Thoracic aorta (tissue), 2 donors: ENCODE measurements around the gene PYGB. TPM values are rescaled to one million over a fixed set of nuclear protein-coding genes. Genes with fewer than 3 reads are reported as not detected.

ENCODE experiments used
- ATAC-seq: fragments of 150-250 bp; one replicate; pipeline ENCODE4 v1.8.0; 2017; ENCODE audit warnings: low read depth; ENCODE audit not compliant: insufficient number of reproducible peaks, low FRiP score
- DNase-seq: peaks from one replicate; pipeline ENCODE4 v3.0.0-alpha.2; 2020; ENCODE audit warnings: low spot score
- H3K27ac ChIP-seq, 2 donors: fragments of 200-600 bp; sonication (generic); 1 replicate in 1 of 2; 2 replicates in 1 of 2; pipeline ENCODE4 v1.5.1; 2016; ENCODE audit warnings: mild to moderate bottlenecking in 2 of 2, moderate library complexity in 2 of 2
- H3K27me3 ChIP-seq: fragments of 200-600 bp; sonication (generic); replicated peaks from 2 replicates; pipeline ENCODE4 v1.6.0; 2016; ENCODE audit warnings: mild to moderate bottlenecking; ENCODE audit not compliant: insufficient read depth
- H3K36me3 ChIP-seq: fragments of 200-600 bp; sonication (generic); one replicate; pipeline ENCODE4 v1.5.1; 2016
- H3K4me1 ChIP-seq, 2 donors: fragments of 200-600 bp; sonication (generic); 1 replicate in 1 of 2; 2 replicates in 1 of 2; pipeline versions ENCODE4 v1.5.1 to v1.6.0; 2016; ENCODE audit warnings: low read depth in 2 of 2, mild to moderate bottlenecking in 1 of 2; ENCODE audit not compliant: control insufficient read depth in 1 of 2
- H3K4me3 ChIP-seq: fragments of 200-600 bp; sonication (generic); 2 replicates; pipeline ENCODE4 v1.5.1; 2016; ENCODE audit warnings: mild to moderate bottlenecking
- H3K9me3 ChIP-seq: fragments of 200-600 bp; sonication (generic); 2 replicates; pipeline ENCODE4 v1.5.1; 2016
- total RNA-seq, 2 donors: library from RNA; depleted of rRNA; stranded (reverse); fragments of >200 nt; gene quantifications; one replicate each; pipeline versions ENCODE4 v1.1.0 to v1.2.3, GENCODE V29; 2016
- TF ChIP-seq, protein P1 (sequence below): fragments of 200-600 bp; sonication (generic); IDR thresholded peaks from one replicate; pipeline ENCODE4 v1.5.1; 2019; ENCODE audit warnings: antibody characterized with exemption

PYGB gene
- total RNA-seq, 2 donors from 2014 or later, result 124 to 256 TPM

DNA sequence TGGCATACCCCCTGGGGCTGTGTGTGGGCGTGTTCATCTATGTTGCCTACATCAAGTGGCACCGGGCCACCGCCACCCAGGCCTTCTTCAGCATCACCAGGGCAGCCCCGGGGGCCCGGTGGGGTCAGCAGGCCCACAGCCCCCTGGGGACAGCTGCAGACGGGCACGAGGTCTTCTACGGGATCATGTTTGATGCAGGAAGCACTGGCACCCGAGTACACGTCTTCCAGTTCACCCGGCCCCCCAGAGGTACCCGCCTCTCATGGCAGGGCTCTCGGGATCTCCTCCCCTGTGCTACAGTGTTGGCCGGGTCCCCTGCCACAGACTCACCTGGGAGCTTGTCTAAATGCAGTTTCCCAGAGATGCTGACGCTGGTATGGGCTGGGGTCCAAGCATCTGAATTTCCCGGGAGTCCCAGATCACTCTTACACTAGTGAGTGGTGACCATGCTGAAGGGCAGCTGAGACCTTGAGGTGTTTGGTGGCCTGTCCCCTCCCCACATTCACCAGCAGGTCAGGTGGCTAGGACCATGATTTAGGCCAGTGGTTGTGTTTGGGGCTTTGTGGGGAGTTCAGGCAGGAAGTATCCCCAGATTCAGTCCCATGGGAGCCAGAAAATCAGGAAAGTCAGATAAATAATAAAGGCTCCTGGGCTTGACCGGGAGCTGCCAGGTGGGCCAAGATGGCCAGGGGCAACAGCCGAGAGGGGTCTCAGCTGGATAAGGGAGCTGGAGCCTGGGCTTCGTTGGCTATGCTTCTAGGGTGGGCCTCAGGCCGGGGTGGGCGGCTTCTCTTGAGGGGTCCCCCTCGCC, 40.5 kb upstream of the PYGB start:
- H3K9me3 ChIP-seq, result no peaks in the 10 kb centered on the region
- peaks cover 0 to 4% of the 10 kb centered on the region in 2 donors for H3K4me1 ChIP-seq
- TF ChIP-seq, protein P1, sequence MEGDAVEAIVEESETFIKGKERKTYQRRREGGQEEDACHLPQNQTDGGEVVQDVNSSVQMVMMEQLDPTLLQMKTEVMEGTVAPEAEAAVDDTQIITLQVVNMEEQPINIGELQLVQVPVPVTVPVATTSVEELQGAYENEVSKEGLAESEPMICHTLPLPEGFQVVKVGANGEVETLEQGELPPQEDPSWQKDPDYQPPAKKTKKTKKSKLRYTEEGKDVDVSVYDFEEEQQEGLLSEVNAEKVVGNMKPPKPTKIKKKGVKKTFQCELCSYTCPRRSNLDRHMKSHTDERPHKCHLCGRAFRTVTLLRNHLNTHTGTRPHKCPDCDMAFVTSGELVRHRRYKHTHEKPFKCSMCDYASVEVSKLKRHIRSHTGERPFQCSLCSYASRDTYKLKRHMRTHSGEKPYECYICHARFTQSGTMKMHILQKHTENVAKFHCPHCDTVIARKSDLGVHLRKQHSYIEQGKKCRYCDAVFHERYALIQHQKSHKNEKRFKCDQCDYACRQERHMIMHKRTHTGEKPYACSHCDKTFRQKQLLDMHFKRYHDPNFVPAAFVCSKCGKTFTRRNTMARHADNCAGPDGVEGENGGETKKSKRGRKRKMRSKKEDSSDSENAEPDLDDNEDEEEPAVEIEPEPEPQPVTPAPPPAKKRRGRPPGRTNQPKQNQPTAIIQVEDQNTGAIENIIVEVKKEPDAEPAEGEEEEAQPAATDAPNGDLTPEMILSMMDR, result no peak
- no peak for ATAC-seq
- no peaks in the 10 kb centered on the region for H3K27me3 ChIP-seq
- H3K4me3 ChIP-seq, result no peak overlapping the region
- DNase-seq, result no peak
- no peak overlapping the region for H3K27ac ChIP-seq
- H3K36me3 ChIP-seq, result peaks cover 6% of the 10 kb centered on the region

DNA sequence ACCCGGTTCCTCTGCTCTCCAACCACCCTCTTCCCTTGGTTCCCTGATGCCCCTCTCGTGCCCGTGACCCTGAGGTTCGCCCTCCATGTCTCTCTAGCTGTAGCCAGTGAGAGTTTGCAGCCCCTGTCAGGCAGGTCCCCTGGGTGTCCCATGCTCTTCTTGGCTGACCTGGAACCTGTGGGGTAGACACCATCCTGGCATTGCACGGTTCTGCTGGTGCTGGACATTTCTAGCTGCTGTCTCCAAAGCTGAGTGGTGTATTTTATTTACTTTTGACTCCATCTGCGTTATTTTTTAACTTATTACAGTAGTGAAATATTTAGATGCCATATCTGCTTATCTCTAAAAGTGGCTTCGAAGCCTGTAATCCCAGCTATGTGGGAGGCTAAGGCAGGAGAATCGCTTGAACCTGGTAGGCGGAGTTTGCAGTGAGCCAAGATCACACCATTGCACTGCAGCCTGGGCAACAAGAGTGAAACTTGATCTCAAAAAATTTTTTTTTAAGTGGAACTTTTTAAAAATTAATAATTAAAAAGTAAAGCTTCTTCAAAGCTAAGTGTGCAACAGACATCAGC, 39.8 kb upstream of the PYGB start:
- no peaks in the 10 kb centered on the region for H3K27me3 ChIP-seq
- ATAC-seq (no peak), DNase-seq (no peak)
- peaks cover 7% of the 10 kb centered on the region for H3K36me3 ChIP-seq
- H3K9me3 ChIP-seq, result no peaks in the 10 kb centered on the region
- H3K27ac ChIP-seq, result no peak overlapping the region
- H3K4me3 ChIP-seq, result no peak overlapping the region
- H3K4me1 ChIP-seq, result peaks cover 0 to 4% of the 10 kb centered on the region in 2 donors
- TF ChIP-seq, protein P1, result no peak

DNA sequence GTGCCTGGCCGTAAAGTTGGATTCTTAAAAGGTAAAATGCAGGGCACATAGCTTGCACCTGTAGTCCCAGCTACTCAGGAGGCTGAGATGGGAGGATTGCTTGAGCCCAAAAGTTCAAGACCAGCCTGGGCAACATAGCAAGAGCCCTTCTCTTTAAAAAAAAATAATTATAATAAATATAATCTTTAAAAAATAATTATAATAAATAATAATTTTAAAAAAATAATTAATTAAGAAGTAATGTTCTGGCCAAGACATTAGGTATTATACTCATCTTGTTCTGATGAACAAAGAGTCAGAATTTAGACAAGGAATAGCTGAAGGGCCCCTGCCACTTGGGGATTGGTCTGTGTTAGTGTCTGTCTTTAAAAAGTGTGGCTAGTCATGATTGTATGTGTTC, 38.5 kb upstream of the PYGB start:
- H3K4me3 ChIP-seq, result no peak overlapping the region
- TF ChIP-seq, protein P1, result no peak
- H3K27me3 ChIP-seq, result no peaks in the 10 kb centered on the region
- H3K4me1 ChIP-seq, result peaks cover 0 to 4% of the 10 kb centered on the region in 2 donors
- peaks cover 18% of the 10 kb centered on the region for H3K36me3 ChIP-seq
- DNase-seq (no peak), ATAC-seq (no peak)
- H3K9me3 ChIP-seq, result no peaks in the 10 kb centered on the region
- no peak overlapping the region for H3K27ac ChIP-seq

DNA sequence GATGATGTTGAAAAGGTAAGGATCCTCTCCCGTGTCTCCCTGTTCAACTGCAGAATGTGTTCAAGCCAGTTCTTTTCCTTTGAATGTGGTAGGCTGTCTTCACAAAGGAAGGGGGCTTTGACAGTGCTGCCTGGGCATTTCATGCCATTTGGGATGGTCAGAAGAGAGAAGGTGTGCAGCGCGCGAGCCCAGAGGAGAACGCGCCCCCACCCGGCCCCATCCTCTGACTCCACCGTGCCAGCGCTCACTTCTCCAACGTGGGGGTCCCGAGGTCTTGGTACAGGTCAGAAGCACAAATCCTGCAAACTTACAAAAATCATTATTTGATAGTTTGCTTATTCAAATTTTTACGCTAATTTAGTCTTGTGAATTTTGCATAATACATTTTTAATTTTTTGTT, 38.0 kb upstream of the PYGB start:
- H3K36me3 ChIP-seq, result peaks cover 22% of the 10 kb centered on the region
- no peak for ATAC-seq
- peaks cover 0 to 4% of the 10 kb centered on the region in 2 donors for H3K4me1 ChIP-seq
- TF ChIP-seq, protein P1, result no peak
- H3K27ac ChIP-seq, result no peak overlapping the region
- H3K9me3 ChIP-seq, result no peaks in the 10 kb centered on the region
- DNase-seq, result no peak
- H3K4me3 ChIP-seq, result no peak overlapping the region
- H3K27me3 ChIP-seq, result no peaks in the 10 kb centered on the region

DNA sequence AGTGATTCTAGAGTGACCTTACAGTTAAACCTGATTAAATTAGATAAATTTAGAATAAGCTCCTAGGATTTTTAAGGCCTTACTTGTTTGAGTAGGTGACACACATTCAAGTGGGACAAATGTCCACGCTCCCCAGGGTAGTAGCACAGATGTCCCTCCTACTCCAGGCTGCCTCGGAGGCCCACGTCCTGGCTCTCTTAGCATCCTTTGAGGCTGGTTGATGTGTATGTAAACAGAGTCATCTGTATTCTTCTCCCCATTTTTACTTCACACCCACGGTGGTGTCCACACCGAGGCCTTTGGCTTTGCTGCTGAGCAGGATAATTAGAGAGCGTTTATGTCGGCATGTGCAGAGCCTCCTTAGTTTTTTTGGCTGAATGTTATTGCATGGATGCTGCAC, 36.6 kb upstream of the PYGB start:
- DNase-seq, result no peak
- no peaks in the 10 kb centered on the region for H3K27me3 ChIP-seq
- H3K4me1 ChIP-seq, result no peaks in the 10 kb centered on the region
- peaks cover 33% of the 10 kb centered on the region for H3K36me3 ChIP-seq
- no peak for ATAC-seq
- TF ChIP-seq, protein P1, result no peak
- H3K9me3 ChIP-seq, result no peaks in the 10 kb centered on the region
- H3K4me3 ChIP-seq, result no peak overlapping the region
- H3K27ac ChIP-seq, result no peak overlapping the region
